Measurements from ENCODE around the gene DAGLB.

Gene DAGLB

DNA sequence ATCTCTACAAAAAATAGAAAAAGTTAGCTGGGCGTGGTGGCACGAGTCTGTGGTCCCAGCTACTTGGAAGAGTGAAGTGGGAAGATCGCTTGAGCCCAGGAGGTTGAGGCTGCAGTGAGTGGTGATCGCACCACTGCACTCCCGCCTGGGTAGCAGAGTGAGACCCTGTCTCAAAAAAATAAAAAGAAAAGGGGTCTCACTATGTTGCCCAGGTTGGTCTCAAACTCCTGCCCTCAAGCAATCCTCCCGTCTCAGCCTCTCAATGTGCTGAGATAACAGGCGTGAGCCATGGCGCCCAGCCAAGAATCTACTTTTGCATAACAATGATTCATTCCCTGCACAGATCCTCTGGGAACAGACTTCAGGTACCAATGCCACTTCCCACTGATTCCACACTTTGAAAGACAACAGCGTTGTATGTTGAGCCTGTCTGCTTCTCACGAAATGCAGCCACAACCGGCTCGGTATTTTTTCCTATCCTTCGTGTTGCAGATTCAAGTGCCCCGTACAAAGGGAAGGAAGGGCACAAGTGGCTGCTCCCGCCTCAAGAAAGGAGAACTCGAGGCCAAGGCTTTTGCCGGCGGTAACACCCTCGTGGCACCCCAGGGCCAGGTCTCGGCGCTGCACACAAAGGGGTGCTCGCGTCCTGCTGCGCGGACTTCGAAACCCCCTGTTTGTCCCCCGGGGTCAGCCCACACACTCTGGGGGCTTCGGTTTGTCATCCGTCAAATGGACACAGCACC, 745 bp downstream of the DAGLB start:
- Mint-ChIP-seq H3K27ac (peak overlapping the region; percentile 92), H3K27me3 (no peaks in the 10 kb centered on the region), H3K9me3 (ENCODE audit: low read depth) (no peaks in the 10 kb centered on the region), H3K36me3 (peaks cover 7% of the 10 kb centered on the region), H3K4me1 (ENCODE audit: low read depth) (peaks cover 43% of the 10 kb centered on the region), H3K4me3 (peak overlapping the region; percentile 95)

- Mint-ChIP-seq H3K27me3 (no peaks in the 10 kb centered on the region), H3K4me3 (peak overlapping the region; percentile 7), H3K27ac (no peak overlapping the region), H3K9me3 (ENCODE audit: low read depth) (no peaks in the 10 kb centered on the region), H3K4me1 (ENCODE audit: low read depth) (peaks cover 50% of the 10 kb centered on the region), H3K36me3 (peaks cover 7% of the 10 kb centered on the region)
These were observed 3.1 kb downstream of the DAGLB start for GRCh38 chr7:6444516-6445269.

- Mint-ChIP-seq H3K4me1 (ENCODE audit: low read depth) (peaks cover 59% of the 10 kb centered on the region), H3K27me3 (no peaks in the 10 kb centered on the region), H3K9me3 (ENCODE audit: low read depth) (no peaks in the 10 kb centered on the region), H3K36me3 (peaks cover 7% of the 10 kb centered on the region), H3K4me3 (no peak overlapping the region), H3K27ac (peak overlapping the region; percentile 61)
These were observed 4.3 kb downstream of the DAGLB start for GRCh38 chr7:6443372-6443941.

- Mint-ChIP-seq H3K27me3 (no peaks in the 10 kb centered on the region), H3K4me1 (ENCODE audit: low read depth) (peaks cover 66% of the 10 kb centered on the region), H3K27ac (peak overlapping the region; percentile 62), H3K9me3 (ENCODE audit: low read depth) (no peaks in the 10 kb centered on the region), H3K4me3 (peak overlapping the region; percentile 13), H3K36me3 (peaks cover 7% of the 10 kb centered on the region)
These were observed 5.6 kb downstream of the DAGLB start for GRCh38 chr7:6442114-6442513.

- Mint-ChIP-seq H3K9me3 (ENCODE audit: low read depth) (no peaks in the 10 kb centered on the region), H3K4me3 (no peak overlapping the region), H3K27ac (no peak overlapping the region), H3K36me3 (peaks cover 7% of the 10 kb centered on the region), H3K4me1 (ENCODE audit: low read depth) (peaks cover 70% of the 10 kb centered on the region), H3K27me3 (no peaks in the 10 kb centered on the region)
These were observed 7.4 kb downstream of the DAGLB start for GRCh38 chr7:6440381-6440780.

GRCh38 chr7:6438427-6438826, 9.3 kb downstream of the DAGLB start:
- Mint-ChIP-seq H3K27ac (peak overlapping the region; percentile 77), H3K4me1 (ENCODE audit: low read depth) (peaks cover 55% of the 10 kb centered on the region), H3K36me3 (peaks cover 5% of the 10 kb centered on the region)

GRCh38 chr7:6437251-6437650, 10.5 kb downstream of the DAGLB start:
- Mint-ChIP-seq H3K4me3 (no peak overlapping the region), H3K27ac (peak overlapping the region; percentile 16), H3K4me1 (ENCODE audit: low read depth) (peaks cover 50% of the 10 kb centered on the region), H3K27me3 (no peaks in the 10 kb centered on the region), H3K36me3 (peaks cover 2% of the 10 kb centered on the region), H3K9me3 (ENCODE audit: low read depth) (no peaks in the 10 kb centered on the region)

More at GRCh38 chr7:6438427-6438826, 9.3 kb downstream of the DAGLB start:
- H3K9me3 Mint-ChIP-seq (ENCODE audit: low read depth) = no peaks in the 10 kb centered on the region
- H3K4me3 Mint-ChIP-seq = peak overlapping the region; percentile 23
- H3K27me3 Mint-ChIP-seq = no peaks in the 10 kb centered on the region

- H3K4me1 Mint-ChIP-seq (ENCODE audit: low read depth) = peaks cover 42% of the 10 kb centered on the region
- no peaks in the 10 kb centered on the region for H3K36me3 Mint-ChIP-seq
- no peaks in the 10 kb centered on the region for H3K27me3 Mint-ChIP-seq
- H3K27ac Mint-ChIP-seq = peak overlapping the region; percentile 76
- H3K4me3 Mint-ChIP-seq = peak overlapping the region; percentile 63
- H3K9me3 Mint-ChIP-seq (ENCODE audit: low read depth) = no peaks in the 10 kb centered on the region
These were observed 11.4 kb downstream of the DAGLB start for GRCh38 chr7:6436385-6436685.

GRCh38 chr7:6435486-6436384, 12.0 kb downstream of the DAGLB start:
- Mint-ChIP-seq H3K36me3 (no peaks in the 10 kb centered on the region), H3K4me3 (peak overlapping the region; percentile 63), H3K9me3 (ENCODE audit: low read depth) (no peaks in the 10 kb centered on the region), H3K27me3 (no peaks in the 10 kb centered on the region), H3K4me1 (ENCODE audit: low read depth) (peaks cover 40% of the 10 kb centered on the region), H3K27ac (peak overlapping the region; percentile 76)

- no peaks in the 10 kb centered on the region for H3K27me3 Mint-ChIP-seq
- peaks cover 3% of the 10 kb centered on the region for H3K36me3 Mint-ChIP-seq
- H3K27ac Mint-ChIP-seq = no peak overlapping the region
- H3K4me3 Mint-ChIP-seq = no peak overlapping the region
- H3K9me3 Mint-ChIP-seq (ENCODE audit: low read depth) = no peaks in the 10 kb centered on the region
- peaks cover 34% of the 10 kb centered on the region for H3K4me1 Mint-ChIP-seq (ENCODE audit: low read depth)
These were observed 13.8 kb downstream of the DAGLB start for GRCh38 chr7:6433784-6434615.

DNA sequence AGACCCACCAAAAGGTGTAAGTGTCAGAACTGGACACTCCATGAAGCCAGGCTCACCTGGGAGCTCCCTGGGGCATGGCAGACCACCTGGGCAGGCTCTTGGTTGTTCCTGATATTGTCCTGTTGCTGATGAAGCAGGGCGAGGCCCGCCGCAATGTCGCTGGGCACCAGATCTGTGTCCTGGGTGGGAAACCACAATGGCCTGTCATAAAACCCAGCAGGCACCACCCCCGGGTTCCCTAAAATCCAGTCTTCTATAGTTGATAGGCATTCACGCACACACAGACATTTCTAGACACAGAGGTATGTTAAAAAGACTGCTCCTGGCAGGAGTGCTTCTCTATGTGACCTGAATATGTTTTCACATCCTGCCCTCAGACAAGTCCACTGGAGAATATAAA, 15.0 kb downstream of the DAGLB start:
- Mint-ChIP-seq H3K27me3 (no peaks in the 10 kb centered on the region), H3K4me1 (ENCODE audit: low read depth) (peaks cover 25% of the 10 kb centered on the region), H3K4me3 (no peak overlapping the region), H3K9me3 (ENCODE audit: low read depth) (no peaks in the 10 kb centered on the region), H3K36me3 (peaks cover 3% of the 10 kb centered on the region), H3K27ac (no peak overlapping the region)

- Mint-ChIP-seq H3K4me1 (ENCODE audit: low read depth) (peaks cover 9% of the 10 kb centered on the region), H3K4me3 (no peak overlapping the region), H3K36me3 (peaks cover 3% of the 10 kb centered on the region), H3K27me3 (no peaks in the 10 kb centered on the region), H3K27ac (no peak overlapping the region), H3K9me3 (ENCODE audit: low read depth) (no peaks in the 10 kb centered on the region)
These were observed 16.8 kb downstream of the DAGLB start for GRCh38 chr7:6430974-6431373.

DNA sequence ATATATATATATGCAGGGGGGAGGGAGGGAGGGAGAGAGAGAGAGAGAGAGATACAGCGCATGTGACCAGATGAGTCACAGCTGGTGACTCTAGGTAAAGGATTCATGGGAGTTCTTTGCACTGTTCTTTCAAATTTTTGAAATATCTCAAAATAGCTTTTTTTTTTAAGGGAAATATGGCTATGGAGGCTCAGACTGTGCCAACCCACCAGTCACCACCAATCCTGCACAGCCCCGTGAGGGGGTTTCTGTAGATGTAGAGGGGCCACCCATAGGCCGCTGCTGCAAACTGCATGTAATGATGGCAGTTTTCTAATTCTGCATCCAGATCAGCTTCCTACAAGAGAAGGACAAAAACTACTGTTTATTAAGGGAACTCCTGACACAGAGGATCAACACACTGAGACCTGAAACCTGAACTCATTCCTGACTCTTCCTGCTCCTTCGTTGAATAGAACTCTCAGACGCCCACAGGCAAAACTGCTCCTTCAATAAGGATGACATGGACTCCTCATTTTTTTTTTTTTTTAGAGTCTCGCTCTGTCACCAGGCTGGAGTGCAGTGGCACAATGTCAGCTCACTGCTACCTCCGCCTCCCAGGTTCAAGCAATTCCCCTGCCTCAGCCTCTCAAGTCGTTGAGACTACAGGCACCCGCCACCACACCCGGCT, 17.3 kb downstream of the DAGLB start:
- H3K9me3 Mint-ChIP-seq (ENCODE audit: low read depth) = no peaks in the 10 kb centered on the region

More for the DNA sequence above, 17.3 kb downstream of the DAGLB start:
- peaks cover 3% of the 10 kb centered on the region for H3K4me1 Mint-ChIP-seq (ENCODE audit: low read depth)
- H3K27me3 Mint-ChIP-seq = no peaks in the 10 kb centered on the region
- H3K27ac Mint-ChIP-seq = no peak overlapping the region
- H3K36me3 Mint-ChIP-seq = peaks cover 3% of the 10 kb centered on the region
- H3K4me3 Mint-ChIP-seq = no peak overlapping the region

Measured in activated naive CD8-positive, alpha-beta T cell (primary cell).